ENCODE data around the gene GNPNAT1. TPM values are rescaled to one million over a fixed set of nuclear protein-coding genes. Genes with fewer than 3 reads are reported as not detected.

Gene GNPNAT1
- total RNA-seq, 1 donor from 2014 or later, result 37.7 TPM

- Mint-ChIP-seq H3K36me3 (ENCODE audit: low read depth, unreplicated experiment) (peaks cover 11% of the 10 kb centered on the region), H3K9me3 (ENCODE audit: unreplicated experiment) (no peaks in the 10 kb centered on the region), H3K4me1 (ENCODE audit: low read depth, unreplicated experiment) (peaks cover 20% of the 10 kb centered on the region), H3K4me3 (ENCODE audit: unreplicated experiment) (no peak overlapping the region), H3K27me3 (ENCODE audit: low read depth, unreplicated experiment) (no peaks in the 10 kb centered on the region), H3K27ac (ENCODE audit: unreplicated experiment) (peak overlapping the region; percentile 60)
- TF ChIP-seq CTCF (IDR thresholded peaks at IDR 0.05; ENCODE audit: insufficient read depth, low read depth, low read length) (no peak), EZH2 (IDR thresholded peaks at IDR 0.05; ENCODE audit: insufficient read depth, low read length) (no peak)
- H3K9me3 ChIP-seq (ENCODE audit: insufficient read depth, low read depth, low read length), result no peaks in the 10 kb centered on the region
- no peaks in the 10 kb centered on the region for H3K27me3 ChIP-seq (ENCODE audit: insufficient read depth, low read length)
- no peak overlapping the region for H3K9ac ChIP-seq (ENCODE audit: low read length)
- H3K79me2 ChIP-seq (ENCODE audit: insufficient read depth, low read length), result peaks cover 58% of the 10 kb centered on the region
- H2AFZ ChIP-seq (ENCODE audit: low read depth, low read length), result no peak overlapping the region
- no peaks in the 10 kb centered on the region for H3K4me1 ChIP-seq (ENCODE audit: insufficient read depth, low read length)
- FAIRE-seq (no peak), DNase-seq (ENCODE audit: low read depth) (peak; percentile 12)
- H3K36me3 ChIP-seq (ENCODE audit: insufficient read depth, low read length), result no peaks in the 10 kb centered on the region
- H3K27ac ChIP-seq (ENCODE audit: low read depth, low read length), result no peak overlapping the region
- no peak overlapping the region for H3K4me2 ChIP-seq (ENCODE audit: low read length)
- no peak overlapping the region for H3K4me3 ChIP-seq (ENCODE audit: insufficient read depth, low read depth, low read length)
- H4K20me1 ChIP-seq (ENCODE audit: insufficient read depth, low read length), result peaks cover 7% of the 10 kb centered on the region
Observed at GRCh38 chr14:52735921-52736489, 55.4 kb downstream of the GNPNAT1 start.

GRCh38 chr14:52733824-52734223 is 57.6 kb downstream of the GNPNAT1 start:
- H3K9me3 ChIP-seq (ENCODE audit: insufficient read depth, low read depth, low read length), result no peaks in the 10 kb centered on the region
- peaks cover 56% of the 10 kb centered on the region for H3K79me2 ChIP-seq (ENCODE audit: insufficient read depth, low read length)
- H3K36me3 ChIP-seq (ENCODE audit: insufficient read depth, low read length), result no peaks in the 10 kb centered on the region
- DNase-seq (ENCODE audit: low read depth) (no peak), FAIRE-seq (no peak)
- peaks cover 11% of the 10 kb centered on the region for H3K36me3 Mint-ChIP-seq (ENCODE audit: low read depth, unreplicated experiment)
- no peak overlapping the region for H3K4me2 ChIP-seq (ENCODE audit: low read length)
- H3K4me3 Mint-ChIP-seq (ENCODE audit: unreplicated experiment), result no peak overlapping the region
- no peak overlapping the region for H3K27ac ChIP-seq (ENCODE audit: low read depth, low read length)
- H4K20me1 ChIP-seq (ENCODE audit: insufficient read depth, low read length), result peaks cover 4% of the 10 kb centered on the region
- no peak overlapping the region for H3K27ac Mint-ChIP-seq (ENCODE audit: unreplicated experiment)
- H3K4me1 Mint-ChIP-seq (ENCODE audit: low read depth, unreplicated experiment), result peaks cover 17% of the 10 kb centered on the region
- H3K4me1 ChIP-seq (ENCODE audit: insufficient read depth, low read length), result no peaks in the 10 kb centered on the region
- TF ChIP-seq CTCF (IDR thresholded peaks at IDR 0.05; ENCODE audit: insufficient read depth, low read depth, low read length) (no peak), EZH2 (IDR thresholded peaks at IDR 0.05; ENCODE audit: insufficient read depth, low read length) (no peak)
- H3K4me3 ChIP-seq (ENCODE audit: insufficient read depth, low read depth, low read length), result no peak overlapping the region
- H3K27me3 ChIP-seq (ENCODE audit: insufficient read depth, low read length), result no peaks in the 10 kb centered on the region
- H3K9me3 Mint-ChIP-seq (ENCODE audit: unreplicated experiment), result no peaks in the 10 kb centered on the region
- H3K9ac ChIP-seq (ENCODE audit: low read length), result no peak overlapping the region
- no peak overlapping the region for H2AFZ ChIP-seq (ENCODE audit: low read depth, low read length)
- no peaks in the 10 kb centered on the region for H3K27me3 Mint-ChIP-seq (ENCODE audit: low read depth, unreplicated experiment)

- Histone ChIP-seq H3K79me2 (ENCODE audit: insufficient read depth, low read length) (peaks cover 39% of the 10 kb centered on the region), H3K27me3 (ENCODE audit: insufficient read depth, low read length) (no peaks in the 10 kb centered on the region), H2AFZ (ENCODE audit: low read depth, low read length) (peak overlapping the region; percentile 97), H3K4me1 (ENCODE audit: insufficient read depth, low read length) (no peaks in the 10 kb centered on the region), H3K27ac (ENCODE audit: low read depth, low read length) (peak overlapping the region; percentile 86), H4K20me1 (ENCODE audit: insufficient read depth, low read length) (no peaks in the 10 kb centered on the region), H3K36me3 (ENCODE audit: insufficient read depth, low read length) (peaks cover 16% of the 10 kb centered on the region), H3K4me3 (ENCODE audit: insufficient read depth, low read depth, low read length) (peak overlapping the region; percentile 94), H3K9ac (ENCODE audit: low read length) (peak overlapping the region; percentile 94), H3K9me3 (ENCODE audit: insufficient read depth, low read depth, low read length) (no peaks in the 10 kb centered on the region), H3K4me2 (ENCODE audit: low read length) (peak overlapping the region; percentile 96)
- no peak for TF ChIP-seq CTCF (IDR thresholded peaks at IDR 0.05; ENCODE audit: insufficient read depth, low read depth, low read length)
- no peak for TF ChIP-seq EZH2 (IDR thresholded peaks at IDR 0.05; ENCODE audit: insufficient read depth, low read length)
- peaks cover 10% of the 10 kb centered on the region for H3K4me1 Mint-ChIP-seq (ENCODE audit: low read depth, unreplicated experiment)
- H3K4me3 Mint-ChIP-seq (ENCODE audit: unreplicated experiment), result peak overlapping the region; percentile 97
- H3K9me3 Mint-ChIP-seq (ENCODE audit: unreplicated experiment), result no peaks in the 10 kb centered on the region
- peak overlapping the region; percentile 73 for H3K27ac Mint-ChIP-seq (ENCODE audit: unreplicated experiment)
- no peak for FAIRE-seq
- DNase-seq (ENCODE audit: low read depth), result peak; percentile 14
- H3K36me3 Mint-ChIP-seq (ENCODE audit: low read depth, unreplicated experiment), result peaks cover 11% of the 10 kb centered on the region
- no peaks in the 10 kb centered on the region for H3K27me3 Mint-ChIP-seq (ENCODE audit: low read depth, unreplicated experiment)
Observed at GRCh38 chr14:52730709-52731111, 60.7 kb downstream of the GNPNAT1 start.
